Measurements from ENCODE around the gene SMARCA4.

SMARCA4 gene

GRCh38 chr19:11106477-11106876 lies 145.6 kb downstream of the SMARCA4 start:
- DNase-seq, result no peak

- no peak for DNase-seq
Measured at GRCh38 chr19:11108746-11109145, 147.9 kb downstream of the SMARCA4 start.

- DNase-seq, result no peak
Measured at GRCh38 chr19:11111117-11111770, 150.4 kb downstream of the SMARCA4 start.

GRCh38 chr19:11111771-11112144 lies 150.9 kb downstream of the SMARCA4 start:
- DNase-seq, result no peak
